ENCODE measurements around the gene PTPRB.

DNA sequence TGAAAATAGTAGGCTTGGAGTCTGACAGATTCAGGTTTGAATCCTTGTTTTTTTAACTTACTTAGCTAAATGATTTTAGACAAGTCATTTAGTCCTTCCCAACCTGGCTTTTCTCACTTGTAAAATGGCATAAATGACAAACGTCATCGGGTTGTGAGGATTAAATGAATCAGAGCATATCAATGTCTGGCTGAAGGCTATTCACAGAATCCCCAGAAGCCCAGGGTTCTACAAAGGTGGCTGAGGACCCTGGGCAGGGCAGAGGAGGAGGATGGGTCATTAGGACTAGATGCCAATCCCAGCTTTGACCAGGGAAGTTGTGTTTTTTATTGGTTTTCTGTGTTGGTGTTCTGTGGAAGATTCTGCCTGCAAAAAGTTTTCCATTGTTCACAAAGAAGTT is 7.6 kb upstream of the PTPRB start:
- TF ChIP-seq CTCF (IDR thresholded peaks at IDR 0.05) (no peak), POLR2A (IDR thresholded peaks at IDR 0.05) (no peak)
